Measurements from ENCODE around the gene HADH.

DNA sequence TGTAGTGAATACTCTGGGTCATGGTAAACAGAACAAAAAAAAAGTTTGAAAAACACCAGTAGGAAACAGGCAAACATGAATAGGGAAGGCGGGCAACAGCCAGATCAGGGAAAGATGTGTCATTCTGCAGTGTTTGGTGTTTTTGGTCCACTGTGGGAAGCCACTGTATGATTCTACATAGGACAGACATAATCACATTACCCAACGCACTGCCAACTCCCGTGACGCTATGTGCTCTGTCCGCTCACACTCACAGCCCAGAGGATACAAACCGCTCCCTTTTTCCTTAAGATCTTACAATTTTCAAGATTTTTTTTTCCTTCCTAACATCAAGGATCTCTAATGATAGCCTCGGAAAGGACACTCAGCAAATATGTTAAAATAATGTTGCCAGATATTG lies 59.3 kb downstream of the HADH start:
- TF ChIP-seq, protein P1, sequence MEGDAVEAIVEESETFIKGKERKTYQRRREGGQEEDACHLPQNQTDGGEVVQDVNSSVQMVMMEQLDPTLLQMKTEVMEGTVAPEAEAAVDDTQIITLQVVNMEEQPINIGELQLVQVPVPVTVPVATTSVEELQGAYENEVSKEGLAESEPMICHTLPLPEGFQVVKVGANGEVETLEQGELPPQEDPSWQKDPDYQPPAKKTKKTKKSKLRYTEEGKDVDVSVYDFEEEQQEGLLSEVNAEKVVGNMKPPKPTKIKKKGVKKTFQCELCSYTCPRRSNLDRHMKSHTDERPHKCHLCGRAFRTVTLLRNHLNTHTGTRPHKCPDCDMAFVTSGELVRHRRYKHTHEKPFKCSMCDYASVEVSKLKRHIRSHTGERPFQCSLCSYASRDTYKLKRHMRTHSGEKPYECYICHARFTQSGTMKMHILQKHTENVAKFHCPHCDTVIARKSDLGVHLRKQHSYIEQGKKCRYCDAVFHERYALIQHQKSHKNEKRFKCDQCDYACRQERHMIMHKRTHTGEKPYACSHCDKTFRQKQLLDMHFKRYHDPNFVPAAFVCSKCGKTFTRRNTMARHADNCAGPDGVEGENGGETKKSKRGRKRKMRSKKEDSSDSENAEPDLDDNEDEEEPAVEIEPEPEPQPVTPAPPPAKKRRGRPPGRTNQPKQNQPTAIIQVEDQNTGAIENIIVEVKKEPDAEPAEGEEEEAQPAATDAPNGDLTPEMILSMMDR (conservative IDR thresholded peaks at IDR 0.05; ENCODE audit: low read depth, low read length): no peak
- TF ChIP-seq EZH2 (IDR thresholded peaks at IDR 0.05; ENCODE audit: borderline replicate concordance, low read depth, low read length, poor library complexity, severe bottlenecking): no peak
